ENCODE measurements around the gene PIK3IP1.

The PIK3IP1 gene

DNA sequence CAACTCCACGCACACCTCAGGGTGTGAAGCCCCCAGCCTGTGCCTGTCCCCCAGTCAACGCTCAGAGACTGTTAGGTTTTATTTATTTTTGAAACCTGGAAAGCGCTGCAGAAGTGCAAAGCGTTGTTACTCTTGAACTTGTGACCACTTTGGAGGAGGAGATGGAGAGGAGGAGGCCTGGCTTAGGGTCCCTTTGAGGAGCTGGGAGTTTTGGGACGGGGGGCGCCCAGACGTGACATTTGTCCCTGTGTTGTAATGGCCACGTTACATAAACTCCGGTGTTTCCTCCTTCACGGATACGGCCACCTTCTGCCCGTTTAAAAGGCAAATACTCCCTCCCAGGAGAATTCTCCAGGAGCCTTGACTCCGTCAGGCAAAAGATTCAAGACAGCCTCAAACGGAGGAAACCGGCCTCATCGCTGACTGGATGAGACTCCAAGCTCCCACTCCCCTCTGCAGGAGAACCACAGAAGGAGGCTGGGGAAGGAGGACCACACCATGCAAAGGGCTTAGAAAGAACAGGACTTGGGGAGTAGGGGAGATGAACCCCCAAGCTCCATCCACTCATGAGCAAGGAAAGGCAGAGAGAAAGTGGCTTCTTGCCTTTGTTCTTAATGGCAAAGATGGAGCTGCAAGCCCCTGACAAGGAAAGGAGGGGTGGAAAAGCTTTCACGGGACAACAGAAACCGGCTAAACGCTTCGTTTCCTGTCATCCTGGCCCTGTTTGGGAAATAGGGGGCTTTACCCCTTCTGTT, 630 bp downstream of the PIK3IP1 start:
- peak overlapping the region; percentile 50 for H3K4me3 ChIP-seq (replicated peaks; ENCODE audit: low read depth, low read length)
- DNase-seq (ENCODE audit: extremely low read depth, low read depth): no peak
- no peak for TF ChIP-seq CTCF (IDR thresholded peaks at IDR 0.05; ENCODE audit: low read depth, low read length, missing control alignments)

- TF ChIP-seq CTCF (IDR thresholded peaks at IDR 0.05; ENCODE audit: low read depth, low read length, missing control alignments): no peak
- peak overlapping the region; percentile 50 for H3K4me3 ChIP-seq (replicated peaks; ENCODE audit: low read depth, low read length)
- DNase-seq (ENCODE audit: extremely low read depth, low read depth): no peak
Measured at GRCh38 chr22:31290494-31291471, 1.5 kb downstream of the PIK3IP1 start.

DNA sequence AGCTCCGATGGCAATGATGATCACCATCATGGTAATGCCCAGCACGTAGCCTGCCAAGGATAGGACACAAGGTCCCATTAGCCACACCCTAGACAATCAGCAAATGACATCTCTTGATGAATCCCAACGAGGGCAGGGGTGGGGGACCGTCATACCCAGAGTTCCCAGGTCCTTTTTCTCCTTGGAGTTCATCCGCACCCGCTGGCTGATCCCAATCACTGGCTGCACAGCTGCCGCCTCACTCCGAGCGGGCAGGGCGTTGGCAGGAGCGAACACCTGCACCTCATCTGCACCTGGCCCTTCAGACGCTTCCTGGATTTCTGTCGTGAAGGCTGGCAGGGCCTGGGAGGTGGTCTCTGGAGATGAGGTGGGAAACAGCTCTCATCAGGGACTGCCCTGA, 2.9 kb downstream of the PIK3IP1 start:
- DNase-seq (ENCODE audit: extremely low read depth, low read depth): no peak
- H3K4me3 ChIP-seq (replicated peaks; ENCODE audit: low read depth, low read length): no peak overlapping the region
- TF ChIP-seq CTCF (IDR thresholded peaks at IDR 0.05; ENCODE audit: low read depth, low read length, missing control alignments): no peak

GRCh38 chr22:31288496-31289240, 3.6 kb downstream of the PIK3IP1 start:
- DNase-seq (ENCODE audit: extremely low read depth, low read depth): no peak
- no peak overlapping the region for H3K4me3 ChIP-seq (replicated peaks; ENCODE audit: low read depth, low read length)
- TF ChIP-seq CTCF (IDR thresholded peaks at IDR 0.05; ENCODE audit: low read depth, low read length, missing control alignments): no peak

DNA sequence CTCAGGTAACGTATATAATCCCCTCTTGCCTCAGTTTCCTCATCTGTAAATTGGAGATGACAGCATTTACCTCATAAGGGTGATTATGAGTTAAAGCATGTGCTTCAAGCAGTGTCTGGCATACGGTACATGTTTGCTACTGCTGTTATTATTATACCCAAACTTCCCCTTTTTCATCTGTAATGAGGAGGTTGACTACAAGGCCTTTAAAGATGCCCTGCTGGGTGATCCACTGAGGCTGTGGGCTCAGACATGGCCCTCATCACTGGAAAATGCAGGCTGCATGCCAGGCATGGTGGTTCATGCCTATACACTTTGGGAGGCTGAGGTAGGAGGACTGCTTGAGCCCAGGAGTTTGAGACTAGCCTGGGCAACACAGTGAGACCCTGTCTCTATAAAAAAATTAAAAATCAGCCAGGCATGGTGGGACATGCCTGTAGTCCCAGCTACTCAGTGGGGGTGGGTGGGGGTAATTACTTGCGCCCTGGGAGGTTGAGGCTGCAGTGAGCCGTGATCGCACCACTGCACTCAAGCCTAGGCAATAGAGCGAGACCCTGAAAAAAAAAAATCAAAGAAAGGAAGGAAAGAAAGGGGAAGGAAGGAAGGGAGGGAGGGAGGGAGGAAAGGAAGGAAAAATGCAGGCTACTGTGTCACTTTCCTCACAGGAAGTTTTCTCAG, 4.3 kb downstream of the PIK3IP1 start:
- no peak for TF ChIP-seq CTCF (IDR thresholded peaks at IDR 0.05; ENCODE audit: low read depth, low read length, missing control alignments)
- DNase-seq (ENCODE audit: extremely low read depth, low read depth): no peak
- H3K4me3 ChIP-seq (replicated peaks; ENCODE audit: low read depth, low read length): no peak overlapping the region

Data from HFF-Myc (cell line).